HTERT RPE-1 (cell line): ENCODE data around the gene SRSF3.
"Not testable (repeated sequence)": the region's sequence is repeated elsewhere in the genome, so short reads cannot be mapped to it uniquely, and the experiment has no call there.

Source experiments
- in situ Hi-C: fragments of 300-500 bp; cut with MboI; formaldehyde crosslinking; loops from 4 replicates; pipeline ENCODE4 v1.14.3; 2020; ENCODE audit warnings: low sequenced_read_pairs

Gene SRSF3

DNA sequence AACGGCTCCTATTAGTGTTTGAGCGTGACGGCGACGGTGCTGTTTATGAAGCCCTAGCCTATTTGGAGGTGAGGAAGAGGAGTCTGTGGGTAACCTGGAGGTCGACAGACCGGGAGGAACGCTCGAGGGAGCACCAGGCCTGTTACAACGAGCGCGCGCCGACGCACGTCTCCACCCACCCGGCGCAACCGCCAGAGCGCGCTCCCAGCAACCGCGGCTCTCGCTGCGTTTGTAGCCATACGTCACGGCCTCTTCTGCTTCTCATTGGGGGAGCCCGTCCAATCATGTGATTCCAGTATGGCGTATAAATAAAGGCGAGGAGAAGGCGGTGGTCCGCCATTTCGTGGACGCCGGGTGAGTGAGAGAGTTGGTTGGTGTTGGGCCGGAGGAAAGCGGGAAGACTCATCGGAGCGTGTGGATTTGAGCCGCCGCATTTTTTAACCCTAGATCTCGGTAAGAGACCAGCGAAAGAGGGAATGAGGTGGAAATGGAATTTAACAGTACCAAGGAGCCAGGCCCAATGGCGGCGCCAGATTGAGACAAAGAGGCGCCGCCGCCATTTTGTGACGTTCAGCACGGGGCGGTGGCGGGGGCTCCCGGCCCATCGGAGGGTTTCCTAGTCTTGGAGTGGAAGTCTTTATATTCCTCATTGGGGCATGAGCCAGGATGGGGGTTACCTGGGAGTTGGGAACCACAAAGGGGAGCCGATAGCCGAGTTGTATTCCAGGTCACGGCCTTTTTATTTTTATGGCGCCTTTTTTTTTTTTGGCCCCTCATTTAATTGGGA is at the start of gene SRSF3:
Gene SRSF3 (plus strand): TSS at position 334 of the 787 bp plus-strand sequence. CDS start 2,401 bp downstream, outside the sequence.
- in situ Hi-C loops: no loop called here

DNA sequence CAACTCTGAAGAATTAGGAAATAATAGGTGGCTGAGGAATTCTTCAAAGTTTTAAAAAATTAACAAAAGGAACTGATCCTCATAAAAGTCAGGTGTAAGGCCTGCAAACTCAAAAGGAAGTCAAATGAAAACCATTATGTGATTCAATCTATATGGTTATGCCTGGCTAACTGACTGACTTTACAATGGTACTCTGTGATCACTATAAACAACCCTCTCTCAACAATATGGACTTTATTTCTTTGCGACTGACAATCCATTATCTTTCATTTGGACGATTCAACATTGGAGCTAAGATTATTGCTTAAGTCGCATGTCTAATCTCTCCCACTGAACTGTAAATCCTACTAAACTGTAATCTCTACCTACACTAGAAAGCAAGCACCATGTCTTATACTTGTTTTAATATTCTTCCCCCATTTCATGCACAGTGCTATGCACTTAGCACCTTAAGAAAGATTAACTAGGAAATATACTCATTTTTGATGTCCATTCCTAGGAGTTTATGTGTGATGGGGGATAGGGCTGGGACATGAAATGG is 48.3 kb upstream of the SRSF3 start:
- in situ Hi-C loops: no loop called here

DNA sequence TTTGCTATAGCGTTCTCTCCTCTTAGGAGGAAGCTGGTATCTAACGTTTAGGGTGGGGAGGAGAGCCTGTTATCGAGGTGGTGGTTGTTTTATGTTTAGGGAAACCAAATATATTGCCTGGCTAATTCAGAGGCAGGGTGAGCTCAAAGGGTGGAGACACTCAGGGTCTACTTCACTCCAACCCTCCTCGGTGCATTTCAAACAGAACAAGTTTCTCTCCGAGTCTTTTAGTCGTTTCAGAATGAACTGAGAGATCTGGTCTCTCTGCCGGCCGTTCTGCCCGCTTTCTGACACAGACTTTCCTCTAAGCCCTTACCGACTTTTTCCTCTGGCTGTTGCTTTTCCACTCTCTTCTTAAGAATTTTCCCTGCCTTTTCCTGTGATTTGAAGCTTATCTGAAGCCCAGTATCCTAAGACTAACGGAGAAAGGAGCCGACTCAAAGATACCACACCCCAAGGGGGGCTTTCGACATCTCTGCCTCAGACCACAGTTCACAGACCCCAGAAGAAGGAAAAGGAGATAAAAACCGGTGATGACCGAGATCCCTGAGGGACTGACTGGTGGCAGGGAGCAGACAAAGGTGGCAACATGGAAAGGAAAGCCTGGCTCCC is 47.7 kb upstream of the SRSF3 start:
- in situ Hi-C loops: no loop called here

DNA sequence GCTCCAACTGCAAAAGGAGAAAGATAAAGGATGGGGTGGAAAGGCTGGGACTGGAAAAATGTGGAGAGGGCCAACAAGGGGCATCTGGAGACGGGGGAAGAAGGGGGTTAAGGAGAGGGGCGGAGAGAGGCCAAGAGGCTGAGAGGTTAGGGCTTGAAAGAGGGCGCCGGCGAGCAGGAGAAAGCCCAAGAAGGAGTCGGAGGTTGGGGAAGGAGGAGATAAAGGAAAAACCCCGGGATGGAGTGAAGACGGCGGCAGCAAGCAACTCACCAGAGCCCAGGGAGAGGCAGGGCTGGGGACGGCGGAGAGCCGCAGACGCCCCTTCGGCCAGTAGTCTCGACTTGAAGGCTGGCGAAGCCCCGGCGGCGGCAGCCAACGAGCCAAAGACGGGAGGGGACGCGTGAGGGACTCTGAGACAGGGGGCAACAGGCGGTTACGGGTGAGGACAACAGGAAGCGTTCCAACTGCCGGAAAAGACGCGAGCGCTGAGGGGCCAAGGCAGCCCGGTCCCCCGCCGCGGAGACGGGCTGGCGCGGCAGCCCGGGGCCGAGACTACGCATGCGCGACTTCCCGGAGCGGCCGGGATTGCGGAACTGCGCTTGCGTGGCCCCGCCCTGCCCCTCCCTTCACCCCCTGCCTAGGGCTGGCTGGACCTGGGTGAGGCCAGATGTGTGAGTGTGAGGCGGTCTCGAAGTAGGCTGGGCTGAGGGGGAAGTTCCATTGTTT is 47.1 kb upstream of the SRSF3 start, which contains the start of gene STK38:
Gene STK38 (minus strand): TSS at position 560 of the 726 bp plus-strand sequence. CDS start 7,277 bp downstream, outside the sequence.
- in situ Hi-C loops: no loop called here

DNA sequence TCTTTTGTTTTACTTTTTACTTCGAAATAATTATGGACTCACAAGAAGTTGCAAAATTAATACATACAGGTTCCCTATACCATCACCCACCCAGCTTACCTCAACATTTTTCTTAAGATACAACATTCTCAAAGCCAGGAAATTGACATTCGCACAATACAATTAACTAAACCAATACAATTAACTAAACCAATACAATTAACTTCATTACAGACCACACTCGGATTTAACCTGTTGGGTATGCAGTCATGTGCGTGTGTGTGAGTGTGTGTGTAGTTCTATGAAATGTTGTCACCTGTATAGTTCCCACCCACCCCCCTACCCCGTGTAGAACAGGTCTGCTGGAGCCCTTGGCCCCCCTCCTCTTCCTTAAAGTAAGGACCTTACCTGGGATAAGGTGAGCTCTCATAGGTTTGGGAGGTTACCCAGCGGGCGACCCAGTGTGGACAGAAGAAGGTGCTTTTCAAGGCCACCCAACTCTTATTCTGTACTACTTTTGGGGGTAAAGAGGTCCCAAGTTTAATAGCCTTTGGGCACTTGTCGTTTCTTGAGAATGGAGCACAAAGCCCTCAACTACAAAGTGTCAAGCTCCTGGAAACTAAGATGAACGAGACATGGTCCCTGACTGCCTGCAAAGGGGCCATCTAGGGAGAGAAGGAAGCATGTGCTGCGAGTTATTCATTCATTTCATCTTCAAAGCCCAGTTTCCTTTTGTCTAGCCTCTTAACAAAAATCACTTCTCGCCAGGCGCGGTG is 46.3 kb upstream of the SRSF3 start:
- in situ Hi-C loops: no loop called here

DNA sequence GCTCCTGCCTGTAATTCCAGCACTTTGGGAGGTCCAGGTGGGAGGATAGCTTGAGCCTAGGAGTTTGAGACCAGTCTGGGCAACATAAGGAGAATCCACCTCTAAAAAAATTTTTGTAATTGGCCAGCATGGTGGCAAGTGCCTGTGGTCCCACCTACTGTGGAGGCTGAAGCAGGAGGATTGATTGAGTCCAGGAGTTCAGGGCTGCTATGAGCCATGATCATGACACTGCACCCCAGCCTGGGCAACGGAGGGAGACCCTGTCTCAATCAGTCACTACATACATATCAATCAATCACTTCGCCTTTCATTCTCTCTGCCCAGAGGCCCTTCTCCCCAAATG is 45.8 kb upstream of the SRSF3 start:
- in situ Hi-C loops: no loop called here

DNA sequence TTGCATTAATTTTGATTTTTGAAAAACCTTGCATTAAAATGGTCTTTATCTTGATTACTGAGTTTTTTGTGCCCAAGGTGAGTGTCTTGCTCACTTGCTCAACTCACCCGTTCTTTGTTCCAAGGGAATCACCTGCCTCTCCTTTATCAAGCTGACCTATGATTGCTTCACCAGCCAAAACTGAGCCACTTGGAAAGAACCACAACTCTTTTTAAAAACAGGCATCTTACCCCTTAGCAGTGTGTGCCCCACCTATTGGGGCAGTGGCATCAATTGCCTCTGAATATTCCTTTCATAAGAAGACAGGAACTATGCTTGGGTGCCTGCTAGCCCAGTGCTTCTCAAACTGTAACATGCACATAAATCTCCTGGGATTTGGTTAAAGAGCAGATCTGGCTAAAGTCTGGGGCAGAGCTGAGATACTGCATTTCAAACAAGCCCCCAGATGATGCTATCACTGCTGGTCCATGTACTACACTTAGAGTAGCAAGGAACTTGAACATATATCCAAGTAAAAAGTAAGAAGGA is 43.6 kb upstream of the SRSF3 start:
- in situ Hi-C loops: no loop called here

DNA sequence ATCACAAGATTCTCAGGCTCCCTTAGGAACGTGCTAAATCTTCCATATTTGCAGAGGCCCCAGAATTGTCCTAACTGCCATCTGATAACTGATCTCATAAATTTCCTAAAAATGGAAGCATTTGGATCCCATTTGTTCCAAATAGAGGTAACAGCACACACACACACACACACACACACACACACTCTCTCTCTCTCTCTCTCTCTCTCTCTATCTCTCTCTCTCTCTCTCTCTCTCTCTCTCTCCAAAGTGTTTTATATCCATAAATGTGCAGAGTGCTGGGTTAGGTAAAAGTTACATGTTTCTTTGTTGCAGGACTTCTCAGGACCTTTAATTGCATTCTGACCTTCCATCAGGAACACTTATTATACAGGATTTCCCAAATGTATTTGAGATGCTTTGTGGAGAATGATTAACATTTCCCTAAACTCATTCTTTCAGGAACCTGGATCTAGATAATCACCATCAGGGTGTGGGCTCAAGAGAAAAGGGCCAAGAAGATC is 38.4 kb upstream of the SRSF3 start:
- in situ Hi-C loops: no loop called here

DNA sequence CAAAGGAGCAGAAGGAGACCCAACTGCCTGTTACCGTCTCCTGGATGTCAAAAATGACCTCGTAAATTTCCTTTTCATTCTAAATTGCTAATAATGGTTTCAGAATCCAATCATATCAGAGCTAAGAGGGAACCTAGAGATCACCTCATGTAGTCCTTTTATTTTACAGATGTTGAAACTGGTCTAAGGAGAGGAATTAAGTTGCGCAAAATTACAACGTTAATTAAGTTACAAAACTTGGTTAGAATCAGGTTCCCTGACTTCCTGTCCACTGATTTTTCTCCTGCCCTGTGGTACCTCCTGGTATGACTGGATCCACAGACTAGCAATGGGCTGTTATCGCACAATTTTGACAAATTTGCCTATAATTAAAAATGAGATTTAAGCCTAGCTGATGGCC is 37.9 kb upstream of the SRSF3 start:
- in situ Hi-C loops: no loop called here

DNA sequence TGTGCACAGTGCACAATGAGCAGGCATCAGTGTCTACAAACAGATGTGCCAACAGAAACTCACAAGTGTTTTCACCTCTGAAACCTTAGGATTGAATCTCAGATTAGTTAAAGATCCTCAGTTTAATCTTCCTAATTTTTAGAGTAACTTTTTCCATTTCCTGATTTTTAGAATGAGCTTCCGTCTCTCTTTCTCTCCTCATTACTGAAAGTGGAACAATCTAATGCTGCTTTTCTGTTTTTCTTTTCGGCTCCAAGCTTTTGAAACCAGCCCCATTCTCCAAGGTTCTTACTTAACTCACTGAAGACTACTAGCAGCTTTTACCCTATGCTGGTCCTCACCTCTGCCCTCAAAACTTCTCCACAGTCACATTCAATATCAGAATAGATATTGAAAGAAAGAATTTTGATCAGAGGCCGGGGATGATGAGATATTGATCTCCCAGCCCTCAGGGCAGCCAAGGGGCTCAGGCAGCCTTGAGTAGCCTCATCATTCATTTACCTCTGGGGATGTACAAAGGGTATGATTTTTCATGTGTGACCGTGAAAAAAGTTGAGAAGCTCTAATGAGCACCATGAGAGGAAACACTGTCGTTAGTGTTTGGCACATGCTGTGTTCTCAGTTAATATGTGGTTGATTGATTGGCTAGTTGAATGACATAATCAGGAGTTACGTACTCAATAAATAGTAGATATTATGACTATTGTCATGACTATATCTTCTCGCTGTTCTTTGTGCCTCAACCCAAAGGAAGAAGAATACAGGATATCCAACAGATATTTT is 35.0 kb upstream of the SRSF3 start:
- in situ Hi-C loops: no loop called here

DNA sequence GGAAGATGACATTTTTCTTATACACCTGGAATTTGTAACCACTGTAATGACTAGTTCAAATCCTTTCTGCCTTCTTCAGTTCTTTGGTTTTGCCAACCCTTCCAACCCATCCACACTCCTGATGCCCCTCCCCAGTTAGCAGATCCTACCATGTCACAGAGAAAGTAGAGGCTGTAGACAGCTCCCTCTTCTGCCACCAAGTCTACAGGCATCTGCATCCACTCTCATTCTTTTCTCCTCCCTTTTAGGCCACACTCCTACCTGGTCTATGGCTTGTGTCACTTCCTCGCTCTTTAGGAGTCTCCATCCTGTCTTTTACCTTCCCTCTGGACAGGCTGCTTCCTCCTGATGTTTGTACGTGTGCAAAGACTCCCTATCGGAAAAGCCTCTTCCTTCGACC is 33.3 kb upstream of the SRSF3 start:
- in situ Hi-C loops: no loop called here

DNA sequence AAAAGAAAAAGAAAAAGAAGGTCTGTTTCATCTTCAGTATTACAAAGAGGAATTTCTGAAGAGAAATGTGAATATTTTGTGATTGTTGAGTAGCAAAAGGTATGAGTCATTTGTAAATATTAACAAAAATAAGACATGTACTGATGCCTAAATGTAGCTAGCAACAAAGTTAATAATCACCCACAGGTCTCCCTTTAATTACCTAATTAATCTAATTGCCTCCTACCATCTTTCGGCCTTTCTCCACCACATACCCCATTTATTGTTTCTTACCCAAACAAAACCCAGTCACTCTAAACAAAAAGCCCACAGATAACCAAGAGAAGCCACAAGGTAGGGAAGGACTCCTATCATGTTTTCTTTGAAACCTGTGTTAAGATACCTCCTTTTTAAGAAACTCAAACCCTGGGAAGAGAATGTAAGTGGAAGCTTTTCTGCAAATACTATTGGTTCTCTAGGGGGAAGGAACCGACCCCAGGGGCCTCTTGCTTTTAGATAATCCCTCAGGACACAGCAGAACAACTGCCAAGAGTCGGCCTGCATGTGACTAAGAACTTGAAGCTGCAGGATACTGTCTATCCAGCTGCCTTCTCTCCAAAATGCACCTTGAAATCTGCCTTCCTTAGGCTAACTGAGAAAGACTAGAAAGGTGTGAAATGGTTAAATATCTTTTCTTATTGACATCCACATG is 30.8 kb upstream of the SRSF3 start:
- in situ Hi-C loops: no loop called here

DNA sequence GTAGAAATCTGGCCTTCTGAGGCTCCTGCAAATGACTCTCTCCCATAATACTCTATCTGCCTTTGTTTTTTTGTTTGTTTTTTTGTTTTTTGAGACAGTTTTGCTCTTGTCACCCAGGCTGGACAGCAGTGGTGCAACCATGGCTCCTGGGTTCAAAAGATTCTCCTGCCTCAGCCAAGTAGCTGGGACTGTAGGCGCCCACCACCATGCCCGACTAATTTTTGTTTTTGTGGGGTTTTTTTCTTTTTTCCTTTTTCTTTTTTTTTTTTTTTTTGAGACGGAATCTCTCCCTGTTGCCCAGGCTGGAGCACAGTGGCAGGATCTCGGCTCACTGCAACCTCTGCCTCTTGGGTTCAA is 30.3 kb upstream of the SRSF3 start:
- in situ Hi-C loops: no loop called here

DNA sequence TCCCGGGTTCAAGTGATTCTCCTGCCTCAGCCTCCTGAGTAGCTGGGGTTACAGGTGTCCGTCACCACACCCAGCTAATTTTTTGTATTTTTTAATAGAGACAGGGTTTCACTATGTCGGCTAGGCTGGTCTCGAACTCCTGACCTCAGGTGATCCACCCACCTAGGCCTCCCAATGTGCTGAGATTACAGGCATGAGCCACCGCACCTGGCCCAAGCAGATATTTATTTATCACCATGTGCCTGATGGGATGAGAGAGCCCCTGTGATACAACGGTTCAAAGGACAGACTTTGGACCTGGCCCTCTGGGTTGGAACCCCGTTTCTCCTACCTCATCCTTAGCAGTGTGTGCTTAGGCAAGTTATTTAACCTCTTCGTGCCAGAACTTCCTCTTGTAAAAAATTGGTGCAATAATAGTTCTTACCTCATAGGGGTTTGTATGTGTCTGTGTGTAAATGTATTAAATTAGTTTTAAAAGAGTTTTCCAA is 27.7 kb upstream of the SRSF3 start:
- in situ Hi-C loops: no loop called here

DNA sequence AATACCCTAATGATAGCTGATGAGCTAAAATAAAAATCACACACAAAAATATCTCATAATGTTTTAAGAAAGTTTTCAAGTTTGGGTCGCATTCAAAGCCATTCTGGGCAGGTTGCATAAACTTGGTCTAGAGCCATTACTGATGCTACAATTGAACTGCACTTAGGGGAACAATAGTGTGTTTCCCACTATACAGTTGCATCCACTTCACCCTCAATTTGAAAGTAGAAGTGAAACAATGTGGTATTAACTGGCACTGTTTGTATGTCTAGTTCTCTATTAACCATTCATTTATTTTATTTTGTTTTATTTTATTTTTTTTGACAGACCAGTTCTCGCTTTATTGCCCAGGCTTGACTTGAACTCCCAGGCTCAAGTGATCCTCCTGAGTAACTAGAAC is 23.9 kb upstream of the SRSF3 start:
- in situ Hi-C loops: no loop called here

DNA sequence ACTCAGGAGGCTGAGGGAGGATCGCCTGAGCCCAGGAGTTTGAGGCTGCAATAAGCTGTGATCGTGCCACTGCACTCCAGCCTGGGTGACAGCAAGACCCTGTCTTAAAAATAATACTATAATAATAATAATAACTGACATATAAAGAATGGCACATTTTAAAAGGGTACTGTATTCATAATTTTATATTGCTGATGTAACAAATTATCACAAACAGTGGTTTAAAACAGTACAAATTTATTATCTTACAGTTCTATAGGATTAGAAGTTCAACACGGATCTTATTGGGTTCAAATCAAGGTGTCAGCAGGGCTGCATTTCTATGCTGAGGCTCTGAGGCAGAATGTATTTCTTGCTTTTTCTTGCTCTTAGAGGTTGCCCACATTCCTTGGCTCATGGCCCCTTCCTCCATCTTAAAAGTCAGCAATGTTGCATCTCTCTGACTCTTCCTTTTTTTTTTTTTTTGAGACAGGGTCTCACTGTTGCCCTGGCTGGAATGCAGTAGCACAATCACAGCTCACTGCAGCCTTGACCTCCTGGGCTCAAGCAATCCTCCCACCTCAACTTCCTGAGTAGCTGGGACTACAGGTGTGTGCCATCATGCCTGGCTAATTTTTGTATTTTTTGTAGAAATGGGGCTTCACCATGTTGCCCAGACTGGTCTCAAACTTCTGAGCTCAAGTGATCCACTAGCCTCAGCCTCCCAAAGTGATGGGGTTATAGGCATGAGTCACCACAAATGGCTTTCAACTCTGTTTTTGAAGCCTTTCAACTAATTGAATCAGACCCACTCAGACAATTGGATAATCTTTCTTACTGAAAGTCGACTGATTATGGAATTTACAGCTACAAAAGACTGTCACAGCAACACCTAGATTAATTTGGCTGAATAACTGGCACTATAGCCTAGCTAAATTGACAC is 22.8 kb upstream of the SRSF3 start:
- in situ Hi-C loops: no loop called here

DNA sequence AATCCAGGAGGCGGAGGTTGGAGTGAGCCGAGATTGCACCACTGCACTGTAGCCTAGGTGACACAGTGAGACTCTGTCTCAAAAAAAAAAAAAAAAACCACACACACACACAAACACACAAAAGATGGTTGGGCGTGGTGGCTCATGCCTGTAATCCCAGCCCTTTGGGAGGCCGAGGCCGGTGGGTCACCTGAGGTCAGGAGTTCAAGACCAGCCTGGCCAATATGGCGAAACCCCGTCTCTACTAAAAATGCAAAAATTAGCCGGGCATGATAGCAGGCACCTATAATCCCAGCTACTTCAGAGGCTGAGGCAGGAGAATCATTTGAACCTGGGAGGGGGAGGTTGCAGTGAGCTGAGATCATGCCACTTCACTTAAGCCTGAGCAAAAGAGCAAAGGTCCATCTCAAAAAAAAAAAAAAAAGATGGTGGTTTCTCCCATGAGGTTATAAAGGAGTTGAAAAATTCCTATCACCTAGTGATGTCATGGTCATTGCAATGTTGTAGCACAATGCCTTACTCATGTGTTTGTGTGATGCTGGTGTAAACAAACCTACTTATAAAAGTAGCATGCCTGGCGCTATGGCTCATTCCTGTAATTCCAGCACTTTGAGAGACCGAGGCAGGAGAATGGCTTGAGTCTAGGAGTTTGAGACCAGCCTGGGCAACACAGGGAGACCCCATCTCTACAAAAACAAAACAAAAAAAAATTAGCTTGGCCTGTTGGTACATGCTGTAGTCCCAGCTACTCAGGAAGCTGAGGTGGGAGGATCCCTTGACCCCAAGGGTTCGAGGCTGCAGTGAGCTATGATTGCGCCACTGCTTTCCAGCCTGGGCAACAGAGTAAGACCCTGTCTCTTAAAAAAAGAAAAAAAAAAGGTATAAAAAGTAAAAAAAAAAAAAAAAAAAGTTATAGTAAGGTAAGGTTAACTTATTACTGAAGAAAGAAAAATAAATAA is 21.5 kb upstream of the SRSF3 start:
- in situ Hi-C loops: not testable (repeated sequence)
